ENCODE data around the gene STXBP3. TPM values are rescaled to one million over a fixed set of nuclear protein-coding genes. Genes with fewer than 3 reads are reported as not detected.

STXBP3 gene
- total and polyA plus RNA-seq, 2 of the 4 experiments (the other 2 are of a cell fraction) = 19.1 to 19.7 TPM

- Histone ChIP-seq H2AK9ac (replicated peaks; ENCODE audit: low read depth, low read length, poor library complexity) (no peak overlapping the region), H3K56ac (ENCODE audit: extremely low read depth, insufficient read depth, low read length) (no peak overlapping the region), H2BK120ac (ENCODE audit: low read depth, low read length) (no peak overlapping the region), H3K36me3 (ENCODE audit: control insufficient read depth, insufficient read depth, low read length) (no peaks in the 10 kb centered on the region), H3K9ac (ENCODE audit: low read depth, low read length) (no peak overlapping the region), H3K9me1 (ENCODE audit: insufficient read depth, low read length) (peaks cover 1% of the 10 kb centered on the region), H4K20me1 (ENCODE audit: insufficient read depth, low read length) (no peaks in the 10 kb centered on the region; the same call in 1 of the 2 replicates), H2AFZ (replicated peaks; ENCODE audit: low read length, poor library complexity) (no peak overlapping the region), H2AK5ac (ENCODE audit: low read depth, low read length) (no peak overlapping the region), H3K23ac (ENCODE audit: low read depth, low read length) (no peak overlapping the region), H4K91ac (ENCODE audit: insufficient read depth, low read depth, low read length) (no peak overlapping the region), H2BK15ac (ENCODE audit: low read depth, low read length) (no peak overlapping the region), H3K27me3 (ENCODE audit: control insufficient read depth, insufficient read depth, low read length) (no peaks in the 10 kb centered on the region), H3K4me3 (ENCODE audit: insufficient read depth, low read depth, low read length) (no peak overlapping the region), H3K18ac (ENCODE audit: low read depth, low read length) (no peak overlapping the region), H3K4me1 (ENCODE audit: control insufficient read depth, insufficient read depth, low read length) (peaks cover 7% of the 10 kb centered on the region), H3K4me2 (ENCODE audit: low read depth, low read length) (no peak overlapping the region), H2BK20ac (ENCODE audit: low read depth, low read length) (no peak overlapping the region), H3K14ac (replicated peaks; ENCODE audit: low read depth, low read length) (no peak overlapping the region), H4K5ac (ENCODE audit: low read depth, low read length) (no peak overlapping the region), H4K8ac (ENCODE audit: low read depth in 2 of 2, low read length in 2 of 2) (no peak overlapping the region), H3K79me1 (ENCODE audit: low read depth in 1 of 2, low read length in 2 of 2) (no peaks in the 10 kb centered on the region), H3K27ac (ENCODE audit: insufficient read depth, low read length) (no peak overlapping the region), H3K9me3 (ENCODE audit: control insufficient read depth, insufficient read depth, low read length) (no peaks in the 10 kb centered on the region), H3K4ac (ENCODE audit: low read depth, low read length) (no peak overlapping the region), H2BK5ac (ENCODE audit: low read depth, low read length, poor library complexity, severe bottlenecking) (no peak overlapping the region)
- in situ Hi-C loops (cut with MboI; ENCODE audit: low sequenced_read_pairs) = no loop called here
- BruUV-seq (replicated peaks) = no TSS peak
- intact Hi-C loops (cut with micrococcal nuclease) = no loop called here
- ChIA-PET POLR2A (ENCODE audit: unreplicated experiment) (no interaction called here), CTCF (interaction anchor here (0.6 to 1.0 kb wide), 2 partner anchors 11 to 17 kb away, joined by 3 to 4 read pairs; partner anchors contain the start of gene PRPF38B)
- no peak for DNase-seq
- 100% methylated on average over 2 of the region's 7 CpGs; no CpG with 5 or more reads in 1 of the 2 experiments for WGBS, 2 experiments (ENCODE audit: extremely low coverage in 2 of 2, insufficient read length in 1 of 2)
- dilution Hi-C loops (cut with HindIII; ENCODE audit: low sequenced_read_pairs, unreplicated experiment) = no loop called here
- ATAC-seq (ENCODE audit: low read depth) = no peak
- TF ChIP-seq MAFK (IDR thresholded peaks at IDR 0.05; ENCODE audit: low read depth, low read length) (no peak), BHLHE40 (IDR thresholded peaks at IDR 0.05; ENCODE audit: low read depth, low read length) (no peak), ELK1 (IDR thresholded peaks at IDR 0.05; ENCODE audit: borderline replicate concordance, low read depth, low read length) (no peak), SMC3 (IDR thresholded peaks at IDR 0.05; ENCODE audit: low read depth, low read length) (no peak), RCOR1 (IDR thresholded peaks at IDR 0.05; ENCODE audit: insufficient replicate concordance, low read length) (no peak), CHD1 (IDR thresholded peaks at IDR 0.05; ENCODE audit: low read depth, low read length) (no peak), MAZ (IDR thresholded peaks at IDR 0.05; ENCODE audit: borderline replicate concordance, low read depth, low read length) (no peak), MXI1 (IDR thresholded peaks at IDR 0.05; ENCODE audit: borderline replicate concordance, low read depth, low read length) (no peak), CEBPB (IDR thresholded peaks at IDR 0.05; ENCODE audit: low read depth, low read length) (no peak), RAD21 (IDR thresholded peaks at IDR 0.05; ENCODE audit: low read length) (no peak), POLR2A (IDR thresholded peaks at IDR 0.05; ENCODE audit: low read depth, low read length) (no peak), USF2 (IDR thresholded peaks at IDR 0.05; ENCODE audit: low read depth, low read length) (no peak), RFX5 (IDR thresholded peaks at IDR 0.05; ENCODE audit: low read depth, low read length) (no peak)
- TF ChIP-seq, protein P1, sequence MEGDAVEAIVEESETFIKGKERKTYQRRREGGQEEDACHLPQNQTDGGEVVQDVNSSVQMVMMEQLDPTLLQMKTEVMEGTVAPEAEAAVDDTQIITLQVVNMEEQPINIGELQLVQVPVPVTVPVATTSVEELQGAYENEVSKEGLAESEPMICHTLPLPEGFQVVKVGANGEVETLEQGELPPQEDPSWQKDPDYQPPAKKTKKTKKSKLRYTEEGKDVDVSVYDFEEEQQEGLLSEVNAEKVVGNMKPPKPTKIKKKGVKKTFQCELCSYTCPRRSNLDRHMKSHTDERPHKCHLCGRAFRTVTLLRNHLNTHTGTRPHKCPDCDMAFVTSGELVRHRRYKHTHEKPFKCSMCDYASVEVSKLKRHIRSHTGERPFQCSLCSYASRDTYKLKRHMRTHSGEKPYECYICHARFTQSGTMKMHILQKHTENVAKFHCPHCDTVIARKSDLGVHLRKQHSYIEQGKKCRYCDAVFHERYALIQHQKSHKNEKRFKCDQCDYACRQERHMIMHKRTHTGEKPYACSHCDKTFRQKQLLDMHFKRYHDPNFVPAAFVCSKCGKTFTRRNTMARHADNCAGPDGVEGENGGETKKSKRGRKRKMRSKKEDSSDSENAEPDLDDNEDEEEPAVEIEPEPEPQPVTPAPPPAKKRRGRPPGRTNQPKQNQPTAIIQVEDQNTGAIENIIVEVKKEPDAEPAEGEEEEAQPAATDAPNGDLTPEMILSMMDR (conservative IDR thresholded peaks at IDR 0.05; ENCODE audit: low read depth, low read length) = no peak
These were observed 37.5 kb upstream of the STXBP3 start for GRCh38 chr1:108708691-108709660.

All from IMR-90 (cell line).